GM19372 (cell line): ENCODE measurements around the gene NRF1.

Source experiments
- ATAC-seq: cut with Tn5 transposase; IDR thresholded peaks from one replicate; pipeline ENCODE4 v1.9.1; 2021; ENCODE audit warnings: mild to moderate bottlenecking, low read depth, moderate library complexity; ENCODE audit not compliant: unreplicated experiment

The NRF1 gene

DNA sequence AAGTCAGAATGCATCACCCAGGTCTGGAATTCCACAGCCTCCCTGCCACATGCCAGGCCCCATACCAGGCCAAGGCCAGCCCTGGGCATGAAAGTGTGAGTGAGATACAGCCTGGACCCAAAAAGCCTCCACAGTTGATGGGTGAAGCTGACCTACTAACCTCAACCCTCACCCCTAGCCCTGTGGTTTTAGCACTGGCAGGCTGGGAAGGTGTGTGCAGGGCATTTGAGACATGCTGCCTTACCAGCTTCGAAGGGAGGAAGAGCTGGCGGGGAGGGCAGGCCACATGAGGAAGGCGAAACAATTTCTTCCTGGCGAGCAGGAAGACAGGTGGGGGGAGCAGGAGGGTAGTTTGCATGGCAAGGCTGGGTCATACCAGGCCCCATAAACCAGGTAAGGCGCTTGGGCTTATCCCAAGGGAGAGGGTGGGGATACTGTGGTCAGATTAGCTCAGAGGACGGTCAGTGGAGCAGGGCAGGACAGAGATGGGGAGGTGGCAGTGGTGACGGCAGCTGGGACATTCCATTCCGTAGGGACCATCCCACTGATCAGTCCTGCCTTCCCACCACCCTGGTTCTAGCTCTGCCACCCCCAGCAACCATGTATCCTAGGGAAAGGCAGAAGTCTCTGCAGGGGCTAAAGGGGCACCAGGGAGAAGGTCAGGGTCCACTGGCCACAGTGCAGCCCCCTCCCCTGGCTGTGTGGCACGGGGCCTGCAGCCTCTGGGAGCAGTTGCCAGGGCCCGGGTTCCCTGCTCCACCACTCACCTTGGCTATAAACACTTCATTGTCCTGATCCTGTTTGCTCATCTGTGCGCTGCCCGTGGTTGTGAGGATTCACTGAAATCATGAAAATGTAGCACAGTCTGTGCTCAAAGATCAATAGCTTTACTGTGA, 155.8 kb downstream of the NRF1 start:
- no peak for ATAC-seq

DNA sequence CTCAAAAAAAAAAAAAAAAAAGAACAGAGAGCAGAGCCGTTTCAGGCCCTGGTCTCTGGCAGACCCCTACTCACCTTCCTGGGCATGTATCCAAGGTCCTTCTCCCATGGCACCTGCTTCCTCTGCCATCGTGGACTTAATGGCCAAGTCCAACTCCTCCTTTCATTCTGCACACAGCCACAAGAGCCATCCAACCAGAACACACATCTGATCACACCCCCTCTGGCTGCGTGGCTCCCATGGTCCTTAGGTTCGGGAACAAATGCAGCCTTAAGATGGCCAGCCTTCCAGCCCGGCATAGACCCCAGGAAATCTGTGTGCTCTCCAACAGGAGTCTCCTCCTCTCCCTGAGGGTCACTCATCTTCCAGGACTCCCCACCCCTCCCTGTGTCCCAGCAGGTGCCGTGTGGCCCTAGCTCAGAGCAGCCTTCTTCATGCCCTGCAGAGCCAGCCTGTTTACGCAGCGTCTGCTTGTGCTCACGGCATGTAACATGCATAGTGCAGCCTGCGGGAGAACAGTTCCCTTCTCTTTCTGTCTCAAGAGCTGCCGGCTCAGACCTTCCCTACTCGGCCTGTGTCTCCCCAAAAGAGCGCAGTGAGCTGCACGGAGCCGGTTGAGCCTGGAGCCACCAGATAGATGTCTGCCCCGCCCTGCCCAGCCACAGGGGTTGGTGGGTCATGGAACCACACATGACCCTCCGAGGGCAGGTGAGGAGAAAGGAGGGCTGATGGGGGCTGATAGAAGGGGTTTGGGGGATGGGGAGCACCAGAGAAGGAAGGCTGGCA, 157.3 kb downstream of the NRF1 start:
- ATAC-seq = no peak

DNA sequence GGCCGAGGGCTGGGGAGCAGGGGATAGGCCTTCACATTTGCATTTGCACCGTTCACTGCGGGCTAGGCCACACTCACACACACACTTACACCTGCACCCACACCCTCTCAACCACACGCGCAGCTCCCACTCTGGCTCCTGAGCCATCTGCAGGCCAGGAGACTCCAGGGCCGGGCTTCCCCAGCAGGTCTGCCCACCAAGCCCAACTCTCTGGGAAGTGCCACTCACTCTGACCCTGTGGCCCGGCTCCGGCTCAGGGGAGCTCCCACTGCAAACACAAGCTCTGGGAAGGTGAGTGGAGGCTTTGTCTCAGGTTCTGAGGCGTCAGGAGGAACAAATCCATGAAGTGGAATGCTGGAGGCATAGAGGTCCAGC, 157.9 kb downstream of the NRF1 start:
- no peak for ATAC-seq

DNA sequence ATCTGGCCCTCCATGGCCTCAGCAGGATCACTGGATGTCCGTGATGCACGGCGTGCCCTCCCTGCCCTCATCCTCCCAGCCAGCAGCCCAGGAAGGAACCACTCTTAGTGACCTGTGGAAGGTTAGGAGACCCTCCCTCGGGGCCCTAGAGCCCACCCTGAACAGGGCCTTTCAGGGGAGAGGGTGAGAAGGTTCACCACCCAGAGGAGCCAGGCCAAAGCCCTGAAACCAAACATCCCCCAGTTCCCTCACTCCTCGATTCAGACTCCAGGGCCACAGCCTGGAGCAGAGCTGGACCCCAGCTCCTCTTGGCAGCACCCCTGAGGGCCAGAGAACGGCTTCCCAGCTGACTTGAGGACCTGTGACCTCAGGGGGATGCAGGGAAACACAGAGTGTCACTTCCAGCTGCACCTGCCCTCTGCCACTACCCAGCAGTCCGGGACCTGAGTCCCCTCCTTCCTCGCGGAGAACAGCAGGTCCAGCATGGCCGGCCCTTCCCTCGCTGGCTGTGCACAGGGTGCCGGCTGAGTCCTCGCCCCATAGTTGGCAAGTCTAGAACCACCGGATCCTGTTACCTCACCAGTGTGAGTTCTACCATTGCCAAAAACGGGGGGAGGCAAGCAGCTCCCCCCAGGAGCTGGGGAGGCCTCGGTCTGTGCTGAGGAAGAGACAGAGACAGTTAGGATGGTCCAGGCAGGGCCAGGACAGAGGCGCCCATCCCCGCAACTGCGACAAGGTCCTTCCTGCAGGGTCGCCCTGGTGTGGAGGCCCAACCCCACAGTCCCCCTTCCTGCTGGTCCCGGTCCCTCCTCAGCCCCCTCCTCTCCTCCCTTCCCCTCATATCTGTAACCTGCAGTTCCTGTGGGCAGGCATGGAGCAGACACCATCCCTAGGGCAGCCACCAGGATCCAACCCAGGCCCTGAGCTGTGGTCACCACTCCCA, 158.6 kb downstream of the NRF1 start:
- ATAC-seq = no peak

DNA sequence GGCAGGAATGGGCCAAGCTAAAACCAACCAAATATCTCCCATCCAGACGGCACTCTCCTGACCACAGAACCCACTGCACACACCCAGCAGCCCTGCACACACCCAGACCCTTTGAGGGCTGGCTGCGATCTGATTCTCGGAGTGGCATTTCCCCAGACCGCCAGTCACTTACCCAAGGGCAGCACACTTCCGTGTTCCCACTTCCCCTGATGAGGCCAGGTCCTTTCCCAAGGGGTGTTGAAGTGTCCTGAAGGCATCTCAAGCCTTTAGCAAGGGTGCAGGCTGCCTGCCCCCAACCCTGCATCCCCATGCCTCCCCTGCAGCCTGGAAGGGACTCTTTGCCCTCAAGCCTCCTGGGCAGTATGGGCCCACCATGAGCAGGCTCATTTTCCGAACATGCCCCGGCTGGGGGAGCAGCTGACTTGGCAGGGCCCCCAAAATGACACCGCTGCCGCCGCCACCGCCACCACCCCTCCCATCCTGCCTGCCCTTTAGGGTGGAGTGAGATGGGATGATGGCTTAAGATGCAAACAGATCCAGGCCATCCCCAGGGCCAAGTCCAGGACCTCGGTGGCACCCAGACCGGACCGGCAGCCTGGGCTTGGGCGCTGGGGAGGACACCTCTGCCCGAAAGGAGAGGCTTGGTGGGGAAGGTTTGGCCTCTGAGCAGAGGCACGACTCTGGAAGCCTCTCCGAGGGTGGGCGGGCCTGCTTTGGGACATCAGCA, 159.8 kb downstream of the NRF1 start:
- no peak for ATAC-seq

DNA sequence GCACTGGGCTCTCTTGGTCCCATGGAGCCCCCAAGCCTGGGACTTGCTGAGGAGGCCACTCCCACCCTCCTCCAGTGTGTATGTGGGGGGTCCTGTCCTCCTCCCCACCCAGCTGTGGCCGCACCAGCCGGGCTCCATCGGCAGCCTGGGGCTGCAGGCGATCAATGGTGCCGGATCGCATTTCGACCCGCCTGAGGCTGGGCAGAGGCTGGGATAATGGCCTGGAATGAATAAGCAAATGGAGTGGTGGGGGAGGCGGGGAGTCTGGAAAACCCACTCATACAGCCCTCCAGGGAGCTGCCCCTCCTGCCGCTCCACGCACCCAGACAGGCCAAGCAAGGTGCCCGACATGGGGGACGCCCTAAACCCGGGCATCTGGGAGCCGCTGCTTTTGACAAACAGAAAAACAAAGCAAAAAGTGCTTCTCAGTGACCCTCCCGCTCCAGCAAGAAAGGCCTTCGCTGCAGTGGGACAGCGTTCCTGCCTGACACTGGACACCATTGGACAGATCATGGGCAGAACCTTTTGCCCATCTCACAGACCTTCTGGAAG, 160.5 kb downstream of the NRF1 start:
- no peak for ATAC-seq

DNA sequence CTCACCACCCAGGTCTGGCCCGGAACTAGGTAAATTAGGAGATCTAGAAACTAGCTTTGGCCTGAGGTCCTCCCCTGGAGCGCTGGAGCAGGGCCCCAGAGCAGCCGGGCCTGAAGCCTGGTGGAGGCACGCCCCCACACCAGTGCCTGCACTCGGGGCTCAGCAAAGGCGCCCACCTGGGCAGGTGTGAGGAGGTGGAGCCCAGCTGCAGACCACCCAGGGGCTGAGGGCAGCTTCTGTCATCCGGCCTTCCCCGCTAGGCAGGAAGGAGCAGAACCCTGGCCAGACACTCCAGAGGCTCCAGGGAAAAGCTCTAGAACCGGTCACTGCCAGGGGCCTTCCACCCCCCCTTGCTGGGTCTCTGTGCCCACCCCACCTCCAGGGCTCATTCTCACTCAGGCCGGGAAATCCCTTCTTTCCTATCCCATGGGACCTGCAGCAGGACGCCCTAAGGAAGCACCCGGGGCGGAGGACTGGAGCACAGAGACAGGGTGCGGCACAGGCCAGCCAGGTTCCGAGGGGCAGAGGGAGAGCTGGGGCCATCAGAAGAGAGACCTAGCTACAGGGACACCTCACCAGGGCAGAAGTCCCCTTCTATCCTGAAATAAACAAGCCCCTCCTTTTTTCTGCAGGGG, 161.2 kb downstream of the NRF1 start:
- no peak for ATAC-seq

DNA sequence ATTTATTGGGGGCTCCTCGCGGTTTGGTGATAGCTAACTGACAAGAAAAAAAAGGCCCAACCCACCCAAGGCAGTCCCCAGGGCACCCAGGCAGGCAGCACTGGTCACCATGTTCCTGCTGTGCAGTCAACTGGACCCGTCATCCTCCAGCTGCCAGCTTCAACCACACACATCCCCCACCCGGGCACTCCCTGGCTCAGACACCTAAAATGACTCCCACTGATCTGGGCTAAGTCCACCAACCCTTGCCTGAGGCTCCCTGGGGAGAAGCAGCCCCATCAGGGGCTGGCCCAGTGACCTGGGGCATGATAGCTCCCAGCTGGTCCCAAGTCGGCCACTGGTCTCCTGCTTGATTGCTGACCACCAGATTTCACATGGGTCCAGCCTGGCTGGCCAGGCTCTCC, 161.8 kb downstream of the NRF1 start:
- ATAC-seq = no peak

DNA sequence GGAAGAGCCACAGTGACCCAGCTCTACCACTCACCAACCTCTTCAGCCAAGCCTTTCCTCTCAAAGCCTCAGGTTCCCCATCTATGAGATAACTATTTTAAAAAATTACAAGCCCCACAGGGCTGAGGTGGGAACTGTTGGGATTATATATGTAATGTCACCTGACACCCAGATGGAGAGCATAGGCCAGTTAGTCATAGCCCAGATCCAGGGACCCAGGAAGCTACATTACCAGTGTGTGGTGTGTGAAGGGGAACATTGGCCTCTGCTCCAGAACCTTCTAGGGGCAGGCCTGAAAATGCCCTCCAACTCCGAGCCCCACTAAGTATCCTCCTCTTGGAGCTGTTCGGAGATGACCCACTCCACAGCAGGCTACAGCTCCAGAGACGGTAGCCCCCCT, 162.4 kb downstream of the NRF1 start:
- no peak for ATAC-seq

DNA sequence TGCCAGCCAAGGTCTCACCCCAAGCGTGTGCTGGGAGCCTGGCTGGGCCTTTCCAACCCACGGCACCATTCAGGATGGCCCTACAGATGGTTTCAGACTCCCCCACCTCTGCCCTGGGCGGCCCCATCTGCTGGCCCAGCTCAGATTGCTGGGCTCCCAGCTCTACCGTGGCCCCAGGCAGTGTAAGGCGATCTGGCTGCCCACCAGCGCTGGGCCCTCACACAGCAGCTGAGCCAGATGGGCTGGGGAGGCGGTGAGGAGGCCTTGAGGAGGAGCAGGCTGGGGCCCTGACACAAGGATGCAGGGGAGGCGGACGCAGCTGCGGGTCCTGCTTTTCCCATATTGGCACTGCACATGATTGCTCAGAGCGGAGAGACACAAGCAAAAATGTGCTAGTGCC, 162.8 kb downstream of the NRF1 start:
- ATAC-seq = no peak

DNA sequence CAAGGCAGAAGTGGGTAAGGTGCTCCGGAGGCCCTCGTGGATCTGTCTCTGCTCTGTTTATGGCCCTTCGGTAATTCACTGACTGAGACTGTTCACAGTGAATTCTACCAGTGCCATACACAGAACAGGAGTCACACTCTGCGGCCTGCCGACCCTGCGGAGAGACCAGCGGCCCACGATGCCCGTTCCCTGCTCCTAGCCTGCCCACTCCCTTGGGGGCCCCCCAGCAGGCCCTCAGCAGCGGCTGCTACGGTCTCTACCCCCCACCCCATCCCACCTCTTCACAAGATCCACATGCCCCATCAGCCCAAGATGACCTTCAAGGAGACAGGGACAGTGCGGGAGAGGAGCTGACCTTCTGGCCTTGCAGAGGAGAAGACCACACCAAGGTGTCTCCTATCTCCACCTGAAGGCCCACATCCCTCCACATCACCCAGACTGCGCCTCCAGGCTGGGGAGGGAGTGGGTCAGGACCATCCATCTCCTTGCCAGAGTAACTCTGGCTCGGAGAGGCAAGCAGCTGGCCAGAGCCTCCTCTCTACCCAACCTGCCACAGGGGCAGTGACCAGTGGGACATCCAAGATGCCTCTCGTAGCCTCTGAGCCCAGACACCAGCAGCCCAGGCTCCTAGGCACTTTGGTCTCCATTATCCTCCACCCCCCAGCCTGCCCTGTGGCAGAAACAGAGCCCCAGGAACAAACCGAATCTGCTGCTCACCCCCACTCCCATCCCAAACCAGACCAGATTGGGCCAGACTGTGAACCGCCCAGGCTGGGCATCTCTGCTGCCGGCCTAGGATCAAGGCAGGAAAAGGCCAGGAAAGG, 163.6 kb downstream of the NRF1 start:
- ATAC-seq = no peak

DNA sequence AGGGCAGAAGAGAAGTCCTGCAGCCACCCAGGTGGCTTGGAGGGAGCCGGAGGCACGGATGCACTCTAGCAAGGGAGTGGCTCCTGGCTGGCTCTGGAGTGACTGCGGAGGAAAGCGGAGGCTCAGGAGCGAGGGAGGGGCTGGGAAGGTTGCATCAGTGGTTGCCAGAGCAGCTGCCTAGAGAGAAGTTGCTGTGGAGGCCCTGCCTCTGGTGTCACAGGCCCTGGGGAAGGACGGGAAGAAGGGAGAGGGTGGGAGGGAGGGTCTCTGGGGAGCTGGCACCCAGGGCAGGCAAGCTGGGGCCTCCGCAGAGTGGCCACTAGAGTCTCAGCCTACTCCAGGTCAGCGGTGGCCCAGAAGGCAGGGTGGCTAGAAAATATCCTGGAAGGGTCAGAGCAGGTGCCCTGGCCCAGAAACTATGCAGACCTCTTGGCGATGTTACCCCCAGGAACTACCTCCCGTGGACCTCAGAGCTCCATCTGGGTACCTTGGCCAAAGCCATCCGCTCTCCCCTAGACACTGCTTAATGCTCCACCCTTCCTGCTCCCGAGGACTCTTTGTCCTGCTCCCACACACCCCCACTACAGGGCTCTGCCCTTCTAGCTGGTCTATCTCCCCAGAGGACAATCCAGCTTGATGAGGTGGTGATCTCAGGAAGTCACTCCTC, 164.3 kb downstream of the NRF1 start:
- ATAC-seq = no peak

DNA sequence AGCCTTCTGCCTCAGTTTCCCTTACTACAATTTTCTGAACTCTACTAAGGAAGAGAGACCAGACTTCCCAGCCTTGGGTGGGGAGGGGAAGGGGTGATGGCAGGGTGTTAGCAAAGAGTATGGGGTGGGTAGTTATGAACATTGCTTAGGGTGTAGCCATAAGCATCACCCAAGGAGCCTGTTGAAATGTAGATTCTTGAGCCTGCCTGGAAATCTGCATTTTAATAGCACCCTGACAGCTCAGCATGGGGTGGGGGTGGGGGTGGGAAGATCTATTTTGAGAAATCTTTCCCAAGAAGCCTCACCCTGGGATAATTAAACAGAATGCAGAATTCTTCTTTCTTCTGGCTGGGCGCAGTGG, 164.8 kb downstream of the NRF1 start:
- ATAC-seq = no peak

DNA sequence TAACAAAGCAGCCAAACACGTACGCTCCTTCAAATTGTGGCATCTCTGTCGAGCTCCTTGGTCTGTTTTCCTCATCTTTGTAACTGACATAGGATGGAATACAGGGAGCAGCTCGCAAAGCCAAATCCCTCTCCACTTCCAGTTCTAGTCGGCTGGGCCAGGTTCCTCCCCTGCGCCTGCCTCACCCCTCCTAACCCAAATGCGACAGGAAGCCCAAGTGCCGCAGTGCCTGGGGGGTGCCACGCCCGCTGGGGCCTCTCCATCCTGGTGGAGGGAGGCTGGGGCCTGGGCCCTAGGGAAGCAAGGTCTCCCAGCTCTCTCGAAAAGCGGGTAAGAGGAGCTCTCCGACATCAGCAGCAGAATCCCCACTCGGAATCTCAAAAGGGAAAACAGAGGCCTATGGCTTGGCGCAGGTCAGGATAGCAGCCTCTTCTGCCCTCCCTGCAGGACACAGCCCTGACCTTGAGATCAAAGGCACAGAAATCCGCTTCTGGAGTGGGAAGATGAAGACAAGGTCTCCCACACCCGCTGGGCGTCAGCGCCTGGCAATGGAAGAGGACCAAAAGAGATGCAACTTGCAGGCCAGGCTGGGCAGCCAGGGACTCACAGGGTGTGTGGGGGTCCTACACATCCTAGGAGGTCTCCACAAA, 165.8 kb downstream of the NRF1 start:
- no peak for ATAC-seq

DNA sequence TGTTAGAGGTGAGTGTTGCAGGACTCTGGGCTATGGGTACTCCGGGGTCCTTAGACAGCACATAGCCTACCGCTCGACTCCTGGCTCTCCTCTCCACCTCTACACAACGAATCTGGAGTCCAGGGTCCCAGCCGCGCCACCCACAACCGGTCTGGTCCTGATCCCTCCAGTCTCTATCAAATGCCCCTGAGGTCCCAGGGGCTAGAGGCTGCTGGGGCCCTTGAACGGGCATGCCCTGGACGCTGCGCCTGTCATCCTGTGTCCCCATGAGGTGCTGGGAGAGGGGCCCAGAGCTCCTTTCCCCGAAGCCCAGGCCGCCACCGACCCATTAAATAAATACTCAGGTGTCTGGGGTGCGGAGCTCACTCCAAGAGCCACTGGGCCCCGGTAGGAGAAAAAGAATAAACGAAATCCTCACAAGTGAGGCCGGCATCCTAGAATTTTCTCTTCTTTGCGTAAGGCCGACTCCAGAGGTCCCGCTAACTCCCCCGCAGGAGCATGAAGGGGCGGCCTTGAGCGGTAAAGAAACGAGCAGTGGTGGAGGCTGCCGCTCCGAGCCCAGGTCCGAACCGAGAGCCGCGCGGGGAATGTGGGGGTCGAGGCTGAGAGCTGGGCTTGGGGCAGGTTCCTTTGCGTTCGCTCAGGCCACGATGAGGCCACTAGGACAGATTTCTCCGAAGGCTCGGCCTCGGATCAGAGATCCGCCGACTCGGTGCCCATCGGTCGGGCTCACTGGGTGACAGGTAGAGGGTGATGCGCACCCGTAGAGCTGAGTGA, 166.7 kb downstream of the NRF1 start:
- ATAC-seq = no peak

DNA sequence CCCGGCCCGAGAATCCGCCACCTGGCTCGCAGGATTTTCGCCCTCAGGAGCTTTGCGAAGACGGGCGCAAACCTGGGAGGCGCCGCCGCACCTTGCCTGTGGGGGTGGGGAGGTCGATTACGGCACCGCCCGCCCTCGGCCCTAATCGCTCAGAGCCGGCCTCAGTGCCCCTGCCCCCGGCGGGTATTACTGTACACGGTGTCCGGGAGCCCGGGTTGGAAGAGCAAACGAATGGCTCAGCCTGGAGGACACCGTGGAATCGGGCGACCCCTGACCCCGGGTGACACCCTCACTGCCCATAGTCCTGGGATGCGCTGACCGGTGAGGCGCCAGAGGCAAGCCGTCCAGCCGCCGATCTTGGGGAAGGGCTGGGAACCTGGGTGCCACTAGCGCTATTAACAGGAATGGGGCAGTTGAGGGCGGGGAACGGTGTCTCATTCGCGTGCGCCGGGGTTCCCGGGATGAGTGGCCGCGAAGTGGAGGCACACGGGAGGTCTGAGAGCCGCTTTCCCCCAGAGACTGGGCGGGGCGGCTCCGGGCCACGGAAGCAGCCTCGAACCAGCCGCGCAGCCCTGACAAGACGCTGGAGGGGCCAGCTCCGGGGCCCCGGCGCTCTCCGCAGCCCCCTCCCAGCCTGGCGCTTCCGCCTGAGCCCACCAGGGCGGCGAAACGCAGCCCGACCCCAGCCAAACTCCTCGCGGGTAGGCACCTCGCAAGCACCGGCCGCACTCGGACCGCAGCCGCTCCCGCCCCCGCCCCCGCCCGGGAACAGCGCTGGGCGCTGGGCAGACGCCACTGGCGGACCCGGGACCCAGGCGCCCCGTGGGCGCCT, 167.5 kb downstream of the NRF1 start:
- ATAC-seq = no peak
